ENCODE data around the gene XIAP.
"Not testable (repeated sequence)": the region's sequence is repeated elsewhere in the genome, so short reads cannot be mapped to it uniquely, and the experiment has no call there.

DNA sequence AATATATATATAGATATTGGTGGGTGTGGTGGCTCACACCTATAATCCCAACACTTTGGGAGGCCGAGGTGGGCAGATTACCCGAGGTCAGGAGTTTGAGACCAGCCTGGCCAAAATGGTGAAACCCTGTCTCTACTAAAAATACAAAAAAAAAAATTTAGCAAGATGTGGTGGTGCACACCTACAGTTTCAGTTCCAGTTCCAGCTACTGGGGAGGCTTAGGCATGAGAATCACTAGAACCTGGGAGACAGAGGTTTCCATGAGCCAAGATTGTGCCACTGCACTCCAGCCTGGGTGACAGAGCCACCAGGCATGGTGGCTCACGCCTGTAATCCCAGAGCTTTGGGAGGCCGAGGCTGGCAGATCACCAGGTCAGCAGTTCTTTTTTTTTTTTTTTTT is 14.7 kb upstream of the XIAP start:
- TF ChIP-seq, protein P1, sequence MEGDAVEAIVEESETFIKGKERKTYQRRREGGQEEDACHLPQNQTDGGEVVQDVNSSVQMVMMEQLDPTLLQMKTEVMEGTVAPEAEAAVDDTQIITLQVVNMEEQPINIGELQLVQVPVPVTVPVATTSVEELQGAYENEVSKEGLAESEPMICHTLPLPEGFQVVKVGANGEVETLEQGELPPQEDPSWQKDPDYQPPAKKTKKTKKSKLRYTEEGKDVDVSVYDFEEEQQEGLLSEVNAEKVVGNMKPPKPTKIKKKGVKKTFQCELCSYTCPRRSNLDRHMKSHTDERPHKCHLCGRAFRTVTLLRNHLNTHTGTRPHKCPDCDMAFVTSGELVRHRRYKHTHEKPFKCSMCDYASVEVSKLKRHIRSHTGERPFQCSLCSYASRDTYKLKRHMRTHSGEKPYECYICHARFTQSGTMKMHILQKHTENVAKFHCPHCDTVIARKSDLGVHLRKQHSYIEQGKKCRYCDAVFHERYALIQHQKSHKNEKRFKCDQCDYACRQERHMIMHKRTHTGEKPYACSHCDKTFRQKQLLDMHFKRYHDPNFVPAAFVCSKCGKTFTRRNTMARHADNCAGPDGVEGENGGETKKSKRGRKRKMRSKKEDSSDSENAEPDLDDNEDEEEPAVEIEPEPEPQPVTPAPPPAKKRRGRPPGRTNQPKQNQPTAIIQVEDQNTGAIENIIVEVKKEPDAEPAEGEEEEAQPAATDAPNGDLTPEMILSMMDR (IDR thresholded peaks at IDR 0.05): not testable (repeated sequence)
- TF ChIP-seq POLR2AphosphoS5, POLR2A (IDR thresholded peaks at IDR 0.05): not testable (repeated sequence)

Data from transverse colon (tissue), 4 donors.